HepG2 (cell line): ENCODE results near the gene CCDC142. TPM values are rescaled to one million over a fixed set of nuclear protein-coding genes. Genes with fewer than 3 reads are reported as not detected.

Experiments used
- ATAC-seq: fragments of 200-7000 bp; cut with Tn5 transposase; 3 replicates; pipeline ENCODE4 v1.9.1; 2020; ENCODE audit warnings: mild to moderate bottlenecking, moderate library complexity
- BruUV-seq: library from RNA; stranded (reverse); fragments of 400-500 nt; replicated peaks from 2 replicates; lab custom pipeline; 2021; lab: Mats Ljungman, UMichigan
- CTCF ChIA-PET: fragments of 300-600 bp; formaldehyde crosslinking; extraction: SDS; loops from one replicate; lab custom pipeline; 2021; ENCODE audit warnings: low total read pairs, inconsistent platforms, low intra/inter-chr PET ratio; lab: Yijun Ruan, JAX
- POLR2A ChIA-PET: fragments of 350-600 bp; sonication (Branson Sonifier 250); formaldehyde crosslinking; loops from one replicate; lab custom pipeline; 2020; ENCODE audit warnings: antibody characterized with exemption, inconsistent platforms; lab: Yijun Ruan, JAX
- DNase-seq: peaks from one replicate; pipeline ENCODE4 v3.0.0-alpha.2; 2015; ENCODE audit warnings: low spot score
- FAIRE-seq: peaks from 3 replicates; lab custom pipeline; 2011; peaks lifted over from hg19 to GRCh38; lab: Jason Lieb, UNC
- H2AFZ ChIP-seq: one replicate; pipeline ENCODE4 v1.6.1; 2011; ENCODE audit warnings: low read length, inconsistent platforms
- H3K27ac ChIP-seq: fragments of 300-600 bp; 3 replicates; pipeline ENCODE4 v1.8.0; 2011; ENCODE audit warnings: mixed run types, mild to moderate bottlenecking, mixed read lengths, low read length, inconsistent platforms; ENCODE audit not compliant: insufficient read depth; ENCODE audit errors: extremely low read length
- H3K27me3 ChIP-seq, 2 experiments: fragments of 200-600 bp in 1 of 2; 2 replicates in 1 of 2; 3 replicates in 1 of 2; pipeline versions ENCODE4 v1.6.0 to v1.8.0; 2011; ENCODE audit warnings: low read length in 2 of 2, mild to moderate bottlenecking in 2 of 2, moderate library complexity in 2 of 2, inconsistent platforms in 1 of 2; ENCODE audit not compliant: insufficient read depth in 2 of 2, control insufficient read depth in 1 of 2
- H3K36me3 ChIP-seq, 2 experiments: fragments of 200-600 bp in 1 of 2; replicated peaks in 1 of 2; 2 replicates in 1 of 2; 3 replicates in 1 of 2; pipeline versions ENCODE4 v1.5.1 to v1.8.0; 2011; ENCODE audit warnings: low read length in 2 of 2, inconsistent platforms in 1 of 2; ENCODE audit not compliant: insufficient read depth in 2 of 2, control insufficient read depth in 1 of 2
- H3K4me1 ChIP-seq: 2 replicates; pipeline ENCODE4 v1.5.1; 2012; ENCODE audit warnings: low read length, inconsistent platforms; ENCODE audit not compliant: insufficient read depth
- H3K4me2 ChIP-seq: 2 replicates; pipeline ENCODE4 v1.6.0; 2011; ENCODE audit warnings: low read depth, low read length, inconsistent platforms
- H3K4me3 ChIP-seq, 3 experiments: fragments of 200-600 bp in 1 of 3; sonication (generic), shearing (Covaris generic) in 1 of 3; replicated peaks in 1 of 3; 2 replicates each; pipeline ENCODE4 v1.5.1; 2011 to 2016; ENCODE audit warnings: low read length in 3 of 3, inconsistent platforms in 2 of 3, low read depth in 2 of 3, mild to moderate bottlenecking in 2 of 3, control low read depth in 1 of 3, mixed read lengths in 1 of 3; ENCODE audit not compliant: insufficient read depth in 1 of 3
- H3K79me2 ChIP-seq: one replicate; pipeline ENCODE4 v1.6.1; 2011; ENCODE audit warnings: low read length, inconsistent platforms; ENCODE audit not compliant: insufficient read depth
- H3K9ac ChIP-seq: 2 replicates; pipeline ENCODE4 v1.6.0; 2011; ENCODE audit warnings: mild to moderate bottlenecking, low read depth, low read length, inconsistent platforms; ENCODE audit not compliant: insufficient read depth
- H3K9me3 ChIP-seq: 2 replicates; pipeline ENCODE4 v1.5.1; 2012; ENCODE audit warnings: mild to moderate bottlenecking, low read length
- H4K20me1 ChIP-seq: 2 replicates; pipeline ENCODE4 v1.6.0; 2011; ENCODE audit warnings: inconsistent platforms, mild to moderate bottlenecking, low read length, moderate library complexity; ENCODE audit not compliant: insufficient read depth
- DPF2 ChIP-seq: sonication (generic); formaldehyde crosslinking; IDR thresholded peaks from 2 replicates; pipeline ENCODE4 v1.4.0; 2020; ENCODE audit warnings: mild to moderate bottlenecking, low read depth, missing genetic modification reagents, borderline replicate concordance
- MAFF ChIP-seq: IDR thresholded peaks from 2 replicates; pipeline ENCODE4 v1.6.1; 2011; ENCODE audit warnings: low read depth, low read length, improper control_type of control experiment
- RARG ChIP-seq: sonication (generic); formaldehyde crosslinking; IDR thresholded peaks from 2 replicates; pipeline ENCODE4 v1.4.0; 2020; ENCODE audit warnings: low read depth, mild to moderate bottlenecking, missing genetic modification reagents
- SRSF4 ChIP-seq: fragments of 200-400 bp; formaldehyde crosslinking; IDR thresholded peaks from one replicate; pipeline ENCODE4 v1.6.1; 2018; ENCODE audit warnings: mild to moderate bottlenecking, low read depth, low read length, moderate library complexity; ENCODE audit not compliant: poor library complexity, severe bottlenecking
- ZNF12 ChIP-seq: sonication (generic); formaldehyde crosslinking; IDR thresholded peaks from 2 replicates; pipeline ENCODE4 v1.5.0; 2020; ENCODE audit warnings: missing genetic modification reagents
- ZNF24 ChIP-seq: fragments of 450-650 bp; IDR thresholded peaks from 2 replicates; pipeline ENCODE4 v1.6.1; 2017; ENCODE audit warnings: antibody characterized with exemption, mild to moderate bottlenecking
- ZNF703 ChIP-seq: sonication (generic); formaldehyde crosslinking; IDR thresholded peaks from 2 replicates; pipeline ENCODE4 v1.5.1; 2020; ENCODE audit warnings: missing genetic modification reagents, mild to moderate bottlenecking, moderate library complexity, borderline replicate concordance
- WGBS: methylation state at CpG from one replicate; pipeline ENCODE4 v1.1.6; 2017; ENCODE audit warnings: low lambda C conversion rate; 5-methylcytosine and 5-hydroxymethylcytosine counted together
- in situ Hi-C: cut with HindIII; loops from 2 replicates; pipeline ENCODE4 v1.10.0; 2017; ENCODE audit warnings: low pct_unique_long_range_greater_than_20kb; ENCODE audit not compliant: extremely low pct_ligation_motif_present
- intact Hi-C: fragments of 100-400 bp; cut with micrococcal nuclease; formaldehyde crosslinking; loops from one replicate; pipeline ENCODE4 v1.10.0; 2022; ENCODE audit not compliant: unreplicated experiment
- polyA plus RNA-seq, 8 experiments: library from polyadenylated mRNA; depleted of rRNA in 3 of 8; stranded (reverse) in 7 of 8; unstranded in 1 of 8; fragments of >200 nt; fragmentation: Illumina TruSeq in 4 of 8; extraction: Trizol in 4 of 8; gene quantifications; 2 replicates each; pipeline versions ENCODE4 v1.2.1 to v1.2.3, GENCODE V29; 2011 to 2016; ENCODE audit warnings: low read depth in 4 of 8, missing spikeins in 1 of 8, mixed read lengths in 1 of 8; ENCODE audit not compliant: insufficient read depth in 1 of 8
- total RNA-seq, 5 experiments: library from RNA; depleted of rRNA; stranded (reverse); fragments of >200 nt; fragmentation: Illumina TruSeq; extraction: Trizol; gene quantifications; 2 replicates each; pipeline ENCODE4 v1.2.3, GENCODE V29; 2016; ENCODE audit warnings: low read depth in 1 of 5
- TF ChIP-seq, protein P1 (sequence below): sonication (generic); formaldehyde crosslinking; IDR thresholded peaks from 2 replicates; pipeline ENCODE4 v1.5.0; 2020; ENCODE audit warnings: missing genetic modification reagents
- TF ChIP-seq, protein P2 (sequence below), 2 experiments: fragments of 450-650 bp in 1 of 2; sonication (generic) in 1 of 2; formaldehyde crosslinking; IDR thresholded peaks; 2 replicates each; pipeline versions ENCODE4 v1.5.0 to v1.8.0; 2020 to 2022; ENCODE audit warnings: mild to moderate bottlenecking in 1 of 2, missing genetic modification reagents in 1 of 2
- TF ChIP-seq, protein P3 (sequence below): sonication (generic); formaldehyde crosslinking; IDR thresholded peaks from 2 replicates; pipeline ENCODE4 v1.5.1; 2020; ENCODE audit warnings: missing genetic modification reagents, mild to moderate bottlenecking, borderline replicate concordance
- TF ChIP-seq, protein P4 (sequence below): sonication (generic); formaldehyde crosslinking; IDR thresholded peaks from 2 replicates; pipeline ENCODE4 v1.4.0; 2020; ENCODE audit warnings: missing genetic modification reagents

CCDC142 gene
- total and polyA plus RNA-seq, 2 of the 13 experiments (the other 11 are each of a cell fraction or from before 2014, with no cell fraction given), result 14.7 to 30.4 TPM

DNA sequence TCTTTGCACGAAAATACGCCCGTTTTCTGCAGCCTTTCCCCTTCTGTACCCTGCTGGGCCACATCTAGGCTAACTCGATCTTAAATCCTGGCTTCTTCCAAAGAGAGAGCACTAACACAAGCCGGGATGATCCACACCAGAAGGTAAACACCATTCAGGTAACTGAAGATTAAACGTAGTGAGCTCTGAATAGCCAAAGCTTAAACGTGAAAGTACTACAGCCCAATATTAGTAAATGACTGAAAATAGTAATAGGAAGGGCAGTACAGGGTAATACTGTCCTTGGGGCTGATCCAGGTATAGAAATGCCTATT lies 9.9 kb downstream of the CCDC142 start (continued):
- TF ChIP-seq ZNF703 (0 out of 2 replicates have a peak, but pooled peaks have one; percentile 36), SRSF4 (no peak), RARG (CRISPR knock-in tag) (no peak), ZNF12 (CRISPR knock-in tag) (0 out of 2 replicates have a peak, but pooled peaks have one; percentile 18)

DNA sequence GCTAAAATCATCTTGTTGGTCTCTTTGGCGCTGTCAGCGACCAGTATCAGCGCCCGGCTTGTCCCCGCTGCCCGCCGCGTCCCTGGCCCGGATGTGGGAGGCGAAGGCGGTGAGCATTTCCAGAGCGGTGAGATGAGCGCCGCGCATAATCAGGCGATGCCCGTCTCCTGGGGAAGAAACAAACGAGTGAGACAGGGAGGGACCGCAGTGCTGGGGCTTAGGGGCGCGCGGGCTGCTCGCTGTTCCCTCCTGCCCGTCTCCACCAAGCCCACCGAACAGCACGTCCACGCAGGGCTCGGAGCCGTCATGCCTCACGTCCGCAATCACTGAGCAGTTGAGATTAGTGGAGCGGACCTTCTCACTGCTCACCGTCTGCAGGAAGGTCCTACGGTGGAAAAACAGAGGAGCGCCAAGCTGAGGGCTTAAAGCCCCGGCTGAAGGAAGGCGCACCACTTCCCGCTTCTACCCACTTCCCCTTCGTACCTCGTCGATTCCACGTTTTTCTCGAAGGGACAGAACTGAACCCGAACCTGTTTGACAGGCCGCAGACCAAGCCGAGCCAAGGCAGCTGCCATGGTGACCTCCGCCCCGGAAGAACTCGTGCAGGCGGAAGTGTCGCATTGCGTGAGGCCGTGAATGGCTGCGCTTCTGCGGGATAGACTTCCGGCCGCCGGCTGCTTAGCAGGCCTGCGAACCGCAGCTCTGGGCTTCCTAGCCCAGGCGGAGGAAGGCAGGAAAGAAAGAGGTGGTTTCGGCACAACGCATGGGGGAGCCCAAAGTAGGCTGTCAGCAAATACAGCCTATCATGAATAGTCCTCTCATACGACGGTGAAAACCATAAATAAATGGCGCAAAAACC lies 10.5 kb downstream of the CCDC142 start, which contains the start of gene MRPL53:
MRPL53 (minus strand) TSS at position 595 of the 859 bp plus-strand sequence; CDS start at position 575, 20 bp downstream.
- H3K9me3 ChIP-seq, result no peaks in the 10 kb centered on the region
- peaks cover 7 to 16% of the 10 kb centered on the region in 2 experiments for H3K36me3 ChIP-seq
- peak within 1 kb of the TSS; percentile 86 for H3K9ac ChIP-seq
- H3K79me2 ChIP-seq, result peaks cover 4% of the 10 kb centered on the region
- peak within 1 kb of the TSS; percentile 95 for H3K4me2 ChIP-seq
- in situ Hi-C loops (no loop called here), intact Hi-C loops (loop anchor here (1.0 to 2.0 kb wide), 2 partner anchors 14 to 57 kb away; partner anchors contain the start of genes AUP1, HTRA2 and WBP1)
- WGBS, result 2% methylated on average over 62 of the region's 66 CpGs
- POLR2A ChIA-PET, result interaction anchor here (0.8 to 20.6 kb wide), 19 partner anchors 9 to 273 kb away, joined by 3 to 795 read pairs (median 9); partner anchors contain the start of genes AUP1, CCDC142, DQX1 and HTRA2
- H3K27ac ChIP-seq, result peak within 1 kb of the TSS; percentile 83
- peak within 1 kb of the TSS; percentile 67 to 91 (median 83) for H3K4me3 ChIP-seq
- CTCF ChIA-PET, result no interaction called here
- ATAC-seq (peak; percentile 87), DNase-seq (peak; percentile 92), FAIRE-seq (peak; percentile 78)
- no peaks in the 10 kb centered on the region; a peak in 1 of 5 replicates for H3K27me3 ChIP-seq
- H2AFZ ChIP-seq, result peak within 1 kb of the TSS; percentile 21
- peaks cover 52% of the 10 kb centered on the region for H3K4me1 ChIP-seq
- TSS peak; percentile 67 for BruUV-seq
- H4K20me1 ChIP-seq, result no peaks in the 10 kb centered on the region
- TF ChIP-seq, protein P1, sequence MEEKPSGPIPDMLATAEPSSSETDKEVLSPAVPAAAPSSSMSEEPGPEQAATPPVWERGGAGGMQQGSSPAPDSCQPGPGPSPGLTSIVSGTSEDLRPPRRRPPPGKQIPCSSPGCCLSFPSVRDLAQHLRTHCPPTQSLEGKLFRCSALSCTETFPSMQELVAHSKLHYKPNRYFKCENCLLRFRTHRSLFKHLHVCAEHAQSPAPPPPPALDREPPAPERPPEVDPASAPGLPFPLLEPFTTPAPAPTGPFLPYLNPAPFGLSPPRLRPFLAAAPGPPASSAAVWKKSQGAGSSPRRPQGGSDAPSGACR (CRISPR knock-in tag), result peak; percentile 98
- TF ChIP-seq ZNF24 (no peak), MAFF (no peak), DPF2 (no peak; the same call in 1 of the 2 replicates)
- TF ChIP-seq, protein P2, sequence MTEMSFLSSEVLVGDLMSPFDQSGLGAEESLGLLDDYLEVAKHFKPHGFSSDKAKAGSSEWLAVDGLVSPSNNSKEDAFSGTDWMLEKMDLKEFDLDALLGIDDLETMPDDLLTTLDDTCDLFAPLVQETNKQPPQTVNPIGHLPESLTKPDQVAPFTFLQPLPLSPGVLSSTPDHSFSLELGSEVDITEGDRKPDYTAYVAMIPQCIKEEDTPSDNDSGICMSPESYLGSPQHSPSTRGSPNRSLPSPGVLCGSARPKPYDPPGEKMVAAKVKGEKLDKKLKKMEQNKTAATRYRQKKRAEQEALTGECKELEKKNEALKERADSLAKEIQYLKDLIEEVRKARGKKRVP (CRISPR knock-in tag; IDR thresholded peaks at IDR 0.05), result peak in 1 of 2 experiments; percentile 84; a peak in 2 of 4 replicates
- TF ChIP-seq, protein P3, sequence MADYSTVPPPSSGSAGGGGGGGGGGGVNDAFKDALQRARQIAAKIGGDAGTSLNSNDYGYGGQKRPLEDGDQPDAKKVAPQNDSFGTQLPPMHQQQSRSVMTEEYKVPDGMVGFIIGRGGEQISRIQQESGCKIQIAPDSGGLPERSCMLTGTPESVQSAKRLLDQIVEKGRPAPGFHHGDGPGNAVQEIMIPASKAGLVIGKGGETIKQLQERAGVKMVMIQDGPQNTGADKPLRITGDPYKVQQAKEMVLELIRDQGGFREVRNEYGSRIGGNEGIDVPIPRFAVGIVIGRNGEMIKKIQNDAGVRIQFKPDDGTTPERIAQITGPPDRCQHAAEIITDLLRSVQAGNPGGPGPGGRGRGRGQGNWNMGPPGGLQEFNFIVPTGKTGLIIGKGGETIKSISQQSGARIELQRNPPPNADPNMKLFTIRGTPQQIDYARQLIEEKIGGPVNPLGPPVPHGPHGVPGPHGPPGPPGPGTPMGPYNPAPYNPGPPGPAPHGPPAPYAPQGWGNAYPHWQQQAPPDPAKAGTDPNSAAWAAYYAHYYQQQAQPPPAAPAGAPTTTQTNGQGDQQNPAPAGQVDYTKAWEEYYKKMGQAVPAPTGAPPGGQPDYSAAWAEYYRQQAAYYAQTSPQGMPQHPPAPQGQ (CRISPR knock-in tag), result peak; percentile 99
- TF ChIP-seq, protein P4, sequence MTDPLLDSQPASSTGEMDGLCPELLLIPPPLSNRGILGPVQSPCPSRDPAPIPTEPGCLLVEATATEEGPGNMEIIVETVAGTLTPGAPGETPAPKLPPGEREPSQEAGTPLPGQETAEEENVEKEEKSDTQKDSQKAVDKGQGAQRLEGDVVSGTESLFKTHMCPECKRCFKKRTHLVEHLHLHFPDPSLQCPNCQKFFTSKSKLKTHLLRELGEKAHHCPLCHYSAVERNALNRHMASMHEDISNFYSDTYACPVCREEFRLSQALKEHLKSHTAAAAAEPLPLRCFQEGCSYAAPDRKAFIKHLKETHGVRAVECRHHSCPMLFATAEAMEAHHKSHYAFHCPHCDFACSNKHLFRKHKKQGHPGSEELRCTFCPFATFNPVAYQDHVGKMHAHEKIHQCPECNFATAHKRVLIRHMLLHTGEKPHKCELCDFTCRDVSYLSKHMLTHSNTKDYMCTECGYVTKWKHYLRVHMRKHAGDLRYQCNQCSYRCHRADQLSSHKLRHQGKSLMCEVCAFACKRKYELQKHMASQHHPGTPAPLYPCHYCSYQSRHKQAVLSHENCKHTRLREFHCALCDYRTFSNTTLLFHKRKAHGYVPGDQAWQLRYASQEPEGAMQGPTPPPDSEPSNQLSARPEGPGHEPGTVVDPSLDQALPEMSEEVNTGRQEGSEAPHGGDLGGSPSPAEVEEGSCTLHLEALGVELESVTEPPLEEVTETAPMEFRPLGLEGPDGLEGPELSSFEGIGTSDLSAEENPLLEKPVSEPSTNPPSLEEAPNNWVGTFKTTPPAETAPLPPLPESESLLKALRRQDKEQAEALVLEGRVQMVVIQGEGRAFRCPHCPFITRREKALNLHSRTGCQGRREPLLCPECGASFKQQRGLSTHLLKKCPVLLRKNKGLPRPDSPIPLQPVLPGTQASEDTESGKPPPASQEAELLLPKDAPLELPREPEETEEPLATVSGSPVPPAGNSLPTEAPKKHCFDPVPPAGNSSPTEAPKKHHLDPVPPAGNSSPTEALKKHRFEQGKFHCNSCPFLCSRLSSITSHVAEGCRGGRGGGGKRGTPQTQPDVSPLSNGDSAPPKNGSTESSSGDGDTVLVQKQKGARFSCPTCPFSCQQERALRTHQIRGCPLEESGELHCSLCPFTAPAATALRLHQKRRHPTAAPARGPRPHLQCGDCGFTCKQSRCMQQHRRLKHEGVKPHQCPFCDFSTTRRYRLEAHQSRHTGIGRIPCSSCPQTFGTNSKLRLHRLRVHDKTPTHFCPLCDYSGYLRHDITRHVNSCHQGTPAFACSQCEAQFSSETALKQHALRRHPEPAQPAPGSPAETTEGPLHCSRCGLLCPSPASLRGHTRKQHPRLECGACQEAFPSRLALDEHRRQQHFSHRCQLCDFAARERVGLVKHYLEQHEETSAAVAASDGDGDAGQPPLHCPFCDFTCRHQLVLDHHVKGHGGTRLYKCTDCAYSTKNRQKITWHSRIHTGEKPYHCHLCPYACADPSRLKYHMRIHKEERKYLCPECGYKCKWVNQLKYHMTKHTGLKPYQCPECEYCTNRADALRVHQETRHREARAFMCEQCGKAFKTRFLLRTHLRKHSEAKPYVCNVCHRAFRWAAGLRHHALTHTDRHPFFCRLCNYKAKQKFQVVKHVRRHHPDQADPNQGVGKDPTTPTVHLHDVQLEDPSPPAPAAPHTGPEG, result peak; percentile 94
